HL-60 (cell line): ENCODE results near the gene LAMC3.

Experiments
- DNase-seq, 2 experiments: peaks; one replicate each; pipeline ENCODE4 v3.0.0-alpha.2; 2010 to 2020; ENCODE audit warnings: low read depth in 1 of 2, low spot score in 1 of 2
- H3K27ac ChIP-seq: fragments of 250-450 bp; sonication (Bioruptor Pico); replicated peaks from 2 replicates; pipeline ENCODE4 v1.5.1; 2020; ENCODE audit warnings: mild to moderate bottlenecking, moderate library complexity
- H3K27me3 ChIP-seq: fragments of 250-450 bp; sonication (Bioruptor Pico); 2 replicates; pipeline ENCODE4 v1.5.1; 2021; ENCODE audit warnings: mild to moderate bottlenecking, moderate library complexity; ENCODE audit not compliant: insufficient read depth, poor library complexity, severe bottlenecking
- H3K4me3 ChIP-seq: replicated peaks from 2 replicates; pipeline ENCODE4 v1.5.1; 2011; ENCODE audit warnings: mild to moderate bottlenecking, control low read depth, low read length; ENCODE audit not compliant: insufficient read depth
- CTCF ChIP-seq: IDR thresholded peaks from one replicate; pipeline ENCODE4 v1.5.1; 2011; ENCODE audit warnings: low read length, control low read depth, inconsistent platforms; ENCODE audit not compliant: insufficient read depth
- GABPA ChIP-seq: IDR thresholded peaks from 2 replicates; pipeline ENCODE4 v1.6.1; 2012; ENCODE audit warnings: low read depth
- POLR2AphosphoS5 ChIP-seq: IDR thresholded peaks from 2 replicates; pipeline ENCODE4 v1.6.1; 2012; ENCODE audit warnings: low read depth
- REST ChIP-seq: IDR thresholded peaks from 2 replicates; pipeline ENCODE4 v1.6.1; 2012; ENCODE audit warnings: low read depth; ENCODE audit not compliant: insufficient replicate concordance
- SPI1 ChIP-seq: IDR thresholded peaks from 2 replicates; pipeline ENCODE4 v1.6.1; 2012; ENCODE audit warnings: low read depth, mild to moderate bottlenecking, borderline replicate concordance

Gene LAMC3

GRCh38 chr9:131012396-131012917 is 3.5 kb downstream of the LAMC3 start:
- no peak for DNase-seq
- Histone ChIP-seq H3K27ac (no peak overlapping the region), H3K4me3 (no peak overlapping the region), H3K27me3 (peaks cover 44% of the 10 kb centered on the region)
- TF ChIP-seq POLR2AphosphoS5 (no peak), GABPA (no peak), CTCF (no peak), REST (no peak), SPI1 (no peak)

GRCh38 chr9:131013015-131013755 is 4.2 kb downstream of the LAMC3 start:
- no peak for TF ChIP-seq REST
- TF ChIP-seq CTCF: no peak
- no peak for TF ChIP-seq SPI1
- no peak for TF ChIP-seq GABPA
- H3K27me3 ChIP-seq: peaks cover 37% of the 10 kb centered on the region
- no peak overlapping the region for H3K4me3 ChIP-seq
- H3K27ac ChIP-seq: no peak overlapping the region
- no peak for DNase-seq

GRCh38 chr9:131013771-131014676 is 5.0 kb downstream of the LAMC3 start:
- TF ChIP-seq GABPA (no peak), POLR2AphosphoS5 (no peak), CTCF (no peak), SPI1 (no peak), REST (no peak)
- Histone ChIP-seq H3K4me3 (no peak overlapping the region), H3K27ac (no peak overlapping the region), H3K27me3 (peaks cover 31% of the 10 kb centered on the region)
- DNase-seq: no peak
